Inflammatory macrophage treated with lipopolysaccharide for 4 hours (primary cell): ENCODE data around the gene LAMTOR1.
"Not testable (repeated sequence)": the region's sequence is repeated elsewhere in the genome, so short reads cannot be mapped to it uniquely, and the experiment has no call there.

Experiments used
- DNase-seq: peaks from one replicate; pipeline ENCODE4 v3.0.0-alpha.2; 2020

LAMTOR1 gene

DNA sequence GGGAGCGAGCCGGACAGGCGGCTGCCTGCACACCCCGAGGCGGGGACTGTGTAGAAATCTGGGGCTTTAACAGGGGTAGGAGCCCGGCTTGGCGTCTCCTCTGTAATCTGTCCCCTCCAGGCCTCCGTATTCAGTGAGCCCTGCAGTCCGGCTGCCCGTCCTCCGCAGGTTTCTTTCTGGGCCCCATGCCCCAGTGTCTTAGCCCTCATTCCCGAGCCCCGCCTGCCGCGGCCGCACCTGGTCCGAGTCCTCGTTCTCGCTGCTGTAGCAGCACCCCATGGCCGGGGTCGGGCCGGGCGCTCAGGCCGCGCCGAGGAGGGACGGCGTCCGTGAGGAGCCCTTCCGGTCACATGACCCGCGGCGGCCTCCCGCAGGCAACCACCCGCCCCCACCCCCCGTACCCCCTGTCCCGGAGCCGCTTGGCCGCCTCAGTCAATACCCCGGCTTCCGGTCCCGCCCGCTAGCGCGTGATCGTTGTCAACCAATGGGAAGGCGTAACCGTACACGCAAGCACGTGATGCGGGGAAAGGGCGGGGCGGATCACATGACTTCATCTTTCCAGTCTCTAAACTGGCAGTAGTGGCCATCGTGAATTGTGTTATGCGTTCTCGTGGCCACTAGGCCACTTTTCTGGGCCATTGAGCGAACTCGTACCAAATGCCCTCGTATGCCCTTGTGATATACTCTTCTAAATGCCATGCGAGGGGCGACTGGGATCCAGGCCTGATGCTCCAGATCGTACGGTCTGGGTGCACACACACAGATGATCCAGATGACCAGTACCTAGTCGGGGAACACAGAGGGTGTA, at the start of gene LAMTOR1:
LAMTOR1 (minus strand) TSS at position 352 of the 808 bp plus-strand sequence; CDS start at position 279, 73 bp downstream.
- peak; percentile 100 for DNase-seq

DNA sequence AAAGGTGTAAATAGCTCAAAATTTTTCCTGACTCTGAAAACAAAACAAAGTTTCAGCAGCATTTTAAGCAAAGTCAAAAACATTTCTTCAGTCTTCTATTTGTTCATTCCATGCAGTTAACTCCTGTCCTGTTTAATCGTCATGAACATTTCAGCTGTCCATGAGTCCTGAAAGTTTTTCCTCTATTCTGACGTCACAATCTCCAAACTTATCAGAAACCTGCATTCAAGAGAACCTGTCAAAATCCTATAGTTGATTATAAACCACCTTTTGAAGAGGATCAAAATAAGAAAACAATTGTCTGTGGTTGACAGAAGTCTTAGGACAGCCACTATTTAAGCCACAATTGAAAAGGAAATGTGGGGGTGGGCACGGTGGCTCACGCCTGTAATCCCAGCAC, 47.8 kb upstream of the LAMTOR1 start:
- DNase-seq = no peak

- no peak for DNase-seq
These were observed 43.5 kb upstream of the LAMTOR1 start for GRCh38 chr11:72146625-72147024.

DNA sequence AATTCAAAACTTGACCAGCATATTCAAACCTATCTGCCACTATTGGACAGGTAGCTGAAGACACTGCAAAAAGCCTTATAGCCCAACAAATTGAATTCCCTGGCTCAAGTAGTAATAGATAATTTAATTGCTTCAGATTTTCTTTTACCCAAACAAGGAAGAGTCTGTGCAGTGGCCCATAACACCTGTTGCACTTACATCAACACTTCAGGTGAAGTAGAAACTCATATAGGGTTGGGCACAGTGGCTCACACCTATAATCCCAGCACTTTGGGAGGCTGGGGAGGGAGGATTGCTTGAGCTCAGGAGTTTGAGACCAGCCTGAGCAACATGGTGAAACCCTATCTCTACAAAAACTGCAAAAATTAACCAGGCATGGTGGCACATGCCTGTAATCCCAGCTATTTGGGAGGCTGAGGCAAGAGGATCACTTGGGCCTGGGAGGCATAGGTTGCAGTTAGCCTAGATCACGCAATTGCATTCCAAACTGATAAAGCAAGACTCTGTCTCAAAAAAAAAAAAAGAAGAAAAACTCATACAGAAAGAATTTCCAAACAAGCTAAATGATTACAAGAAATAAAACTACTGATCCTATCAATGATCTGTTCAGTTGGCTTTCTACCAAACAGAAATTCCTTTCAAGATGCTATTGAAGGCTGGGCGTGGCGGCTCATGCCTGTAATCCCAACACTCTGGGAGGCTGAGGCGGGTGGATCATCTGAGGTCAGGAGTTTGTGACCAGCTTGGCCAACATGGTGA, 41.9 kb upstream of the LAMTOR1 start:
- DNase-seq = no peak

DNA sequence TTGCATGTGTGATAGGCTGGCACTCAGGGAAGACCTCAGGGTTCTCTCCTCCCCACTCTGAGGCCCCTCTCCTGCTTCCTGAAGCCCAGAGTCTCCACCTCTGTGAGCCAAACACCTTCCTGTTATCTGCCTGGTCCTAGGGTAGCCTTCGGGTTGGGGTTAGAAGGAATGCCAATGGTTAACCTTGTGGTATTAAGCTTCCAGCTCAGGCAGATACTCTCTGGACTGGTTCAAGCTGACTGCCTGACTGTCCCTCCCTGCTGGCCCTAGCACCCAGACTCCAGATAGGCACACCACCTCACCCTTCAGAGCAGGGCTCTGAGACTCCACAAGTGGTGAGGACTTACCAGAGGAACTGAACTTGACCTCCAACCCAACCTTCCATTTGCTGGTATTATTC, 39.4 kb upstream of the LAMTOR1 start:
- not testable (repeated sequence) for DNase-seq

GRCh38 chr11:72142086-72142485, 39.0 kb upstream of the LAMTOR1 start:
- DNase-seq = not testable (repeated sequence)

DNA sequence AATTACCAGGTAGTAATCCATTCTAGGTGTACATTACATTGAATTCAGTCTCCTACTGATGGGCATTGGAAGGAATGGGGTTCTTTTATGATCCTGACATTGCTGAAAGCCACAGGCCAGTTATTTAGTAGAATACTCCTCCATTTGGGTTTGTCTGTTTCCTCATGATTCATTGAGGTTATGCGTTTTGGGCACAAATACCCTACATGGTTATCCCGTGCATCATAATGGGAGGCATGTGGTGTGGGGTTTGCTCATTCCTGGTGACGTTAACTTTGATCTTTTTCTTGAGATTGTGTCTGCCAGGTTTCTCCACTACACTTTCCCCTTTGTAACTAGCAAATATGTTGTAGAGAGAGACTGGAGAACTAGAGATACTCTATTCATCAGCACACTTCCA, 38.0 kb upstream of the LAMTOR1 start:
- no peak for DNase-seq

- no peak for DNase-seq
These were observed 37.6 kb upstream of the LAMTOR1 start for GRCh38 chr11:72140661-72141060.

DNA sequence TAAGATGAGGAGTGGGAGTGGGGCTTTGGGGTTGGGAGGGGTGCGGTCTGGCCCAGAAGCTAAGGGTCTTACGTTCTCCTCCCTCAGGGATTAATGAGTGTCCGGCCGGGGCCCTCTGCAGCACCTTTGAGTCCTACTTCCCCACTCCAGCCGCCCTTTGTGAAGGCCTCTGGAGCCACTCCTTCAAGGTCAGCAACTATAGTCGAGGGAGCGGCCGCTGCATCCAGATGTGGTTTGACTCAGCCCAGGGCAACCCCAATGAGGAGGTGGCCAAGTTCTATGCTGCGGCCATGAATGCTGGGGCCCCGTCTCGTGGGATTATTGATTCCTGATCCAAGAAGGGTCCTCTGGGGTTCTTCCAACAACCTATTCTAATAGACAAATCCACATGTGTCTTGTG, 36.4 kb upstream of the LAMTOR1 start:
- DNase-seq = no peak

DNA sequence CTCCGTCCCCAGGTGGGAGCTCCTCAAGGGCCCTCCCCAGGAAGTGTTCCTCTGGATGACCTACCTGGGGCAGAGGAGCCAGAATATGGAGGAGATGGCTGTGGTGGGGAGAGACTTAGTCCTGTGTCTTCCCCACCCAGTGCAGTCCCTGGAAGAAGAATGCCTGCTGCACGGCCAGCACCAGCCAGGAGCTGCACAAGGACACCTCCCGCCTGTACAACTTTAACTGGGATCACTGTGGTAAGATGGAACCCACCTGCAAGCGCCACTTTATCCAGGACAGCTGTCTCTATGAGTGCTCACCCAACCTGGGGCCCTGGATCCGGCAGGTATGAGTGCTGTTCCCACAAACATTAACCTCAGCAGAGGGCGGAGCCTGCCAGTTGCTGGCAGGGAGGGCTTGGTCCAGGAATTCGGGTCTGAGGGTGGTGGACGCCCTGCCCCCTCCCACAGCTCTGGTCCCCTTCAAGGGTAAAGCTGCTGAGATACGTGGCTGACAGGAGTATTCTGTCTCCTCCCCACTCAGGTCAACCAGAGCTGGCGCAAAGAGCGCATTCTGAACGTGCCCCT, 35.8 kb upstream of the LAMTOR1 start:
- DNase-seq = no peak

GRCh38 chr11:72136684-72137262, 33.7 kb upstream of the LAMTOR1 start:
- peak; percentile 43 for DNase-seq

GRCh38 chr11:72135891-72136683, 33.0 kb upstream of the LAMTOR1 start:
- DNase-seq = no peak

DNA sequence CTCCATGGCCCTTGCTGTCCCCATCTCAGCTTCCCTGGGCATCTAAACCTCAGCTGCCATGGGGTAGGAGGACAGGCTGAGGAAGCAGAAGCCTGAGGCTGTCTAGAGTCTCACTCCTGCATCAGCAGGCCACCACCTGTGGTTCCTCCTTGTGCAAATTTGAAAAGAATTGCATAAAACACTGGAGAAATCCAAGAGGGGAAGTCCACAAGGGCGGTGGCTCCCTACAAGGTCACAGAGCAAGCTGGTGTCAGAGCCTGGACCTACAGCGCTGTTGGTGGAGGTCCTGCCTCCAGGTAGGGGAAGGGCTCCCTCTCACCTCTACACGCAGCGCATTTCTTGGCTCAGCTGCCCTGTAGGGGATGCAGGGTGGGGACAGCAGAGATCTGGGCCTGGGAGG, 32.4 kb upstream of the LAMTOR1 start, which contains the start of gene FOLR3:
FOLR3 (plus strand) TSS at position 253 of the 400 bp plus-strand sequence. CDS start 228 bp downstream, outside the sequence.
- DNase-seq = peak; percentile 59

DNA sequence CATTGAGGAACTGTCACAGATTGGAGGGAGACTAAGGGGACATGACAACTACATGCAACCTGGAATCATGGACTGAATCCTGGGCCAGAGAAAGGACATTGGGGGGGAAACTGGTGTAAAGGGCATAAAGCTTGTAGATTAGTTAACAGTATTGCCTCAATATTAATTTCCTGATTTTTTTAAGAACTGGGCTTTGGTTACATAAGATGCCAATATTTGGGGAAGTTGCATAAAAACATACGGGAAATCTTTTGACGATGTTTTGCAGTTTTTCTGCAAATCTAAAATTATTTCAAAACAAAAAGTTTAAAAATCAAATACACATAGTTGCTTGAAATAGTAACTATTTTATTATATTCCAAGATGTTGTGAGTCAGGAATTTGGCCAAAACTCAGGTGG, 29.5 kb upstream of the LAMTOR1 start:
- DNase-seq = peak; percentile 75

DNA sequence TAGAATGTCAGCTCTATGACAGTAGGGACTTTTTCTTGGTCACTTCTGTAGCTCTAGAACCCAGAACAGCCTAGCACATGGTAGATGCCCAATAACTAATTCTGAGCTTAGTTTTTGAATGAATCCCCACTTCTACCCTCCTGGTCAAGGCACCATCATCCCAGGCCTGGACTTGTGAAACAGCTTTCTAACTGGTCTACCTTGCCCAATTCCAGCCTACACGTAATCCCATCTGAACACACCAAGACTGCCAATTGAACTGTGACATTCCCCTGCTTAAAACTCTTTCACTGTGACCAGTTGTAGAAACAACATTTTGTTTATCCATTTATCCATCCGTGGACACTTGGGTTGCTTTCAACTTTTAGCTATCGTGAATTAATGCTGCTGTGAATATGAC, 26.3 kb upstream of the LAMTOR1 start:
- DNase-seq = no peak

DNA sequence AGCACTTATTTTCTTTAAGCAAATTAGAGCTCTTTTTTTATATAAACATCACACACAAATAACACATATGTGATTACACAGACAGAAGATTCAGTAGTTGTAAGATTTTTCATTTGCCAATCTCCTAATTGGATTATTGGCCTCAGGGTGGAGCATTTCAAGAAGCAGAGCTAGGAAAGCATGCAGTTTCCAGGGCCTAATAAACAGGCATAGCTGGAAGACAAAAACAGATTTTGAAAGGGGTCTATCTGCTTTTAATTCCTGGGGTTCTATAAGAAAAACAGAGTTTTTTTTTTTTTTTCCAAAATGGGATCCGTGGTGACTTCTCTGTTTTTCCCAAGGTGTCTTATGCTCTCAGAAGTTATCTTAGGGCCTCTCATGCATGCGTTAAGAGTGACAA, 24.8 kb upstream of the LAMTOR1 start:
- DNase-seq = no peak

DNA sequence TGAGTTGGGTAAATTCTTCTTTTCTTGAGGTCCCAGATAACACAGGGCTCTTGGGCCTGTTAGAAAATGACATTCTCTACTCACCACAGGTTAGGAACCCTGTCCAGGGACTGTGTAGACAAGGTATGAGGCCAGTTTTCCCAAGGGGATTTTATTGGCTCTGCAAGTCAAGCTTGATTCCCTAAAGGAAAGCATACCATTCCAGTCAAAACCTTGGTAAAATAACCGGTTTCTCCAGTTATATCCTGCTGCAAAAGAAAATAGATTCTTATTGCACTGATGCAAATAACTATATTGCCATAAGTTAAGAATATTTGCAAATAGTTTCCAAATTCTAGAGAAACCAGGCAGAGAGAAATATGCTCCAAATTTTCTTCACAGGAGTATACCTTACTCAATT, 22.9 kb upstream of the LAMTOR1 start:
- no peak for DNase-seq

DNA sequence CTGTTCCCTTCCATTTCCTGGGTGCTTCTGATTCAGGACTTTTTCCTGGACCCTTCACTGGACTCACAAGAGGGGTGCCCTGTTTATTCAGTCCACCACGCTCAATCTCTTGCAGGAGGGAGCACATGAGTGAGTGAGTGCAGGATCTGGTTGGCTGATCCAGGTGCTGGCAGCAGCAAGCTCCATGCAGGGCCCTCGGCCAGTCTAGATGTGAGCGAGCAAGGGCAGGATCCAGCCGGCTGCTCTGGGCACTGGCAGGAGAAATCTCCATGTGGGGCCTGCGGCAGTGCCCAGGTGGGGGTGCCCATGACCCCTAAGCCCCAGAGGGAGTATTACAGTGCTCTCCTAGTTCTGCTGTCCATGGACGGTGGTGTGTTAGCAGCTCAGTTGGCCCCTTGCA, 20.9 kb upstream of the LAMTOR1 start:
- no peak for DNase-seq

GRCh38 chr11:72123117-72123653, 20.1 kb upstream of the LAMTOR1 start:
- DNase-seq = no peak

DNA sequence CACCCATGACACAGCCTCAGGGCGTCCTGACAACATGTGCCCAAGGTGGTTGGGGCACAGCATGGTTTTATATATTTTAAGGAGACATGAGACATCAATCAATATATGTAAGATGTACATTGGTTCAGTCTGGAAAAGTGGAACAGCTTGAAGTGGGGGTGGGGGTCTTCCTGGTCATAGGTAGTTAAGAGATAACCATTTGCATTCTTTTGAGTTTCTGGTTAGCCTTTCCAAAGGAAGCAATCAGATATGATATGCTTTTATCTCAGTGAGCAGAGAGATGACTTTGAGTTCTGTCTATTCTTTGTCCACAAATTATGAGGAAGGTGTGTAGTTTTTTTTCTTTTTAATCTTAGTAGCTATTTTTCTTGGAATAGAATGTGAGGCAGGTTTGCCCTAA, 19.5 kb upstream of the LAMTOR1 start:
- no peak for DNase-seq

- no peak for DNase-seq
These were observed 17.8 kb upstream of the LAMTOR1 start for GRCh38 chr11:72120930-72121329.

DNA sequence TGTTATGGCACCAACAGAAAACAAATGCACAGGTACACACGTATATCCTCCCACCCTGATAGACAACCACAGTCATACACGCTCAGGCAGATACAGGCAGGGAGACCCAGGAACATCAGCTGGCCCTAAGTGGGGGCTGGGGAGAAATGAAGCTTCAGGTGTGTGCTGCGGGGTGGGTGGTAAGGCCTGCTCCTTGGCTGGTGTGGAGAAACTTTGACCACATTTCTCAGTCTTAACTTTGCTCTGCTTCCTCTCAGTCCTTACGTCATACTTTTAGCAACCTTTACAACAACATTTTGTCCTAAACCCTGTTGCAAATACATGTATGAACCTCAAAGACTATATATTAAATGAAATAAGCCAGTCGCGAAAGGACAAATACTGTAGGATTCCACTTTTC, 16.1 kb upstream of the LAMTOR1 start:
- DNase-seq = peak; percentile 43
